Activated CD8-positive, alpha-beta memory T cell treated with anti-CD3 and anti-CD28 coated beads, Interleukin-2, amount 50 U/mL, for 48 hours (primary cell): Measurements from ENCODE around the gene IRS1.

Experiments used
- DNase-seq: peaks from one replicate; pipeline ENCODE4 v3.0.0-alpha.2; 2020

Gene IRS1

DNA sequence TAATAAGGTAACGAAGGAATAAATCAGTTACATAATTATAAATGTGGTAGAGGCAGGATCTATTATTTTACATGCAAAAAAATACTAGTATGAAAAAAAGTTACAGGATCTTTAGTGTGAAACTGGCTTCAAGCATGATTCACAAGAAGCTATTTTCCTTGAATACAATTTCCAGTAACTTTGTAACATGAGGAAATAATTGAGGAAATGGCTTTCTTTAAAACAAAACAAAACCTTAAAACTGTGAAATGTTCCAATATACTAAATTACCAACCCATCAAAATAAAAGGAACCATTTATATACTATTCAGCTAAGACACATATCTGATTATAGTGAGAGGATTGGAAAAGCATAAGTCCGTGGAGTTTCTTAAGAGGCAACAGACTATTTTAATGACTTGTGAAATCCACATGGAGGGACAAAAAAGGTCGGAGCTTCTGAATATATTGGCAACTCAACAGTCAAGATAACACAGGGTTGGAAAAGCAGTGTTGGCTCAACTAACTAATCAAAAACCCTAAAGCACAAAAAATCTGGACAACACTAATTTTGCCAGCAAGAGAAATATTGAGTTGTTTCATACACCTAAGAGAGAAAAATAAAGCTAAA lies 10.6 kb downstream of the IRS1 start:
- DNase-seq: no peak

DNA sequence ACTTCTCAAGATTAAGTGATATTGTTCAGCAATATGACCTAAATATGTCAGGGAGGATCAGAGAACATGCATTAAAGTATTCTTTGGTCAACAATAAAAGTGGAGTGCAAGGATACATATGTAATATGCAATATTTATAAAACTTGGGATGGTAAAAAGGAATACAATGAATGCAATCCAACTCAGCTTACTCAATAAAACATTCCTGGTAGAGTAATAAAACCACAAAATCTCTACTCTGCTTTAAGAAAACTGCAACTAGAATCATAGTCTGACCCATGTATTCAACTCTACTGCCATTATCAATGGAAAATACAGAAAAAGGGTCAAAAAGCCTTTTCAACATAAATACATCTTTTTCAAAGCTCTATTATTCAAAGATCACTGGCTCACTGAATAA lies 11.6 kb downstream of the IRS1 start:
- DNase-seq: no peak

DNA sequence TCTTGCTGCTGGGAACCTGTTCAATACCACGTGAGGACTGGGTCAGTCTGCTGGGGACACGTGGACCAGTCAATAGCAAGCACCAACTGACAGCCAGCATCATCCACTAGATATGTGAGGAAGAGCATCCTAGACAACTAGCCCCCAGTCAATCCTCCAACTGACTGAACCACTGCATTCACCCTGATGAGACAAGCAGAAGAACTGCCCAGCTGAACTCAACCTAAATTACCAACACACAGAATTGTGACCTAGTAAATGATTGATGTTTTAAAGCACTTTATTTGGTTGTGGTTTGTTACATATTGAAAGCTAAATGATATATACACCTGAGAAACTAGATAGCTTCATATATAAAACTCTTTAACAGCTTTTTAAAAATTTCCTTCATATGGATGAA lies 15.7 kb downstream of the IRS1 start:
- DNase-seq: no peak

DNA sequence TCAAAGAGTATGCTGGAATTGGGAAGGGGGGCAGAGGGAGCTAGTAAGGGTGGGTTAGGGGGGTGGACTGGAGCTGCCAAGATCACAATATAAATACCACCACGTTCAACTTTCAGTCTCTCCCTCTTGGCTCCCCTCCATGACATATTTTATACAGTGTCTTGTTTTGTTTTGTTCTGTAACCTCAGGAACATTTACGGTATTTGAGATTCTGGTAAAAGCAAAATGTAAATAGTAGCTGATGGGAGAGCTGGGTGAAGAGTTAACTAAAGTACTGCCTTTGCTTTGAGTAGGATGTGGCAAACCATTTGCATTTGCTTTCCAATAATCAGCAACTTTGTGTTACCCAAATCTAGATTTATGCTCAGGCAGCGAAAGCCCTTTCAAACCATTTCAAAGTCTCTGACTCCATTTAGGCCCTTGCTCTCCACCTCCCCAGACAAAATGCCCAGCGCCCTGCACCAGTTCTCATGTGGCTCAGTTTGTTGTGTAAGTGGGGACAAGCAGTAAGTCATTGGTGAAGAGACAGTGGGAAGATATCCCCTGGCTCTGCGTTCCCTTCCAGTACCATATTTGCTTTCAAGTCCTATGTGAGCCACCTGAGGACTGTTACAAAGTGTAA lies 17.4 kb downstream of the IRS1 start:
- DNase-seq: no peak

DNA sequence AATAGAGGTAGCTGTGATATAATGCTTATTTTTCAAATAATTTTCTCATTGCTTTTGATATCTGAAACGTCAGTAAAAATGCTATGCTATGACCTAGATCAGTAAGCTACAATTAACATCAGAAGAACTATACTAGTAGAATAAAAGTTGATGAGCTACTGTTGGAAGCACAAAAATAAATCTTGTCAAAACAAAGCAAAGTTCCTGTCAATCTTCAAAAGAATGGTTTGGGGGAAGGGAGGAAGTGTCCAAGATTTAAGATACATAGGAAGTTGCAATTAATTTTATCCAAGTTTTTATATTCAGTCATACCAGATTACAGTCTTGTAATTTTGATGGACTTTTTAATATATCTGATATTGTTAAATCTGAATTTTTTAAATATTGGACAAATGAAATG lies 19.2 kb downstream of the IRS1 start:
- no peak for DNase-seq

DNA sequence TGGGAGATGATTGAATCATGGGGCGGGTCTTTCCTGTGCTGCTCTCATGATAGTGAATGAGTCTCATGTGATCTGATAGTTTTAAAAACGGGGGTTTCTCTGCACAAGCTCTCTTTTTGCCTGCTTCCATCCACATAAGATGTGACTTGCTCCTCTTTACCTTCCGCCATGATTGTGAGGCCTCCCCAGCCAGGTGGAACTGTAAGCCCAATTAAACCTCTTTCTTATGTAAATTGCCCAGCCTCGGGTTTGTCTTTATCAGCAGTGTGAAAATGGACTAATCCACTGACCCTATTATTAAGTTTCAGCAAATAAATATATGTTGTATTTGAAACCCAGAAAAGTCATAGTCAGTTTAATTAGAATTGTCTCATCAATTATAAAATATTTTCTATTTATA lies 22.0 kb downstream of the IRS1 start:
- no peak for DNase-seq

DNA sequence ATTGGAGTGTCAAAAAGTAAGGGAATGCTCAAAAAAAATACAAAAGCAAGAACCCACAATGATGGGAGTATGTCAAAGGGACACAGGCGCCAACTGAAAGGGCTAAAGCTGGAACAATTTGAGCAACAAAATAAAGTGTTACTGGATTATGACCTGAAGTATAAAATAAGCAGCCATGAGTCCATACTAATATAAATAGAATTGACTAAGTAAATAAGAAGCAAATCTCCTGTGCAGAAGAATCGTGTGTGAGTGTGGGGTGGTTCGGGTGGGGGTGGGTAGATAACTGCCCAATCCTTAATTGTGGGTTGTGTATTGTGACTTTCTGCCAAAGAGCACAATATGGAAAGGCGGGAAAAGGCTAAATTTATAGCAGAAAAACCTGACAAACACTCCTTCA lies 23.5 kb downstream of the IRS1 start:
- DNase-seq: no peak

DNA sequence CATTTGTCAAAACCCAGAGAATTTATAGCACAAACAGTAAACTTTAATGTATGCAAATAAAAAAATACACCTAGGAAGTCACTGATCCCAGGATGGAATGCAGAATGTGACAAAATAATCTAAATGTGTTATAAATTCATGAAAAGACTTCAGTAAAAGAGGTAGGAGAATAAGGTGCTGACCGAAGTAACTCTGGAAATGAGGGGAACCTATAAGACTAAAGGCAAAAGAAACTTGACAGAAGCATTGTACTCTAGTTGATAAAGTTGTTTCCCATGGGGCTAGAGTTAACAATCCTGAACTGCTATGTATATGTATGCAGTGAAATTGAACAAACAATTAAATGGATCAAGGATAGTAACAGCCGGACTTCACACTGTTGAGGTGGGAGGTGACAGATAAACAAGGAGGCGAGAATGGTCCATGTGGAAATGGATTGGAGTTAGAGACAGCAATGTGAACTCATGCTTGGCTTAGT lies 24.5 kb downstream of the IRS1 start:
- no peak for DNase-seq

DNA sequence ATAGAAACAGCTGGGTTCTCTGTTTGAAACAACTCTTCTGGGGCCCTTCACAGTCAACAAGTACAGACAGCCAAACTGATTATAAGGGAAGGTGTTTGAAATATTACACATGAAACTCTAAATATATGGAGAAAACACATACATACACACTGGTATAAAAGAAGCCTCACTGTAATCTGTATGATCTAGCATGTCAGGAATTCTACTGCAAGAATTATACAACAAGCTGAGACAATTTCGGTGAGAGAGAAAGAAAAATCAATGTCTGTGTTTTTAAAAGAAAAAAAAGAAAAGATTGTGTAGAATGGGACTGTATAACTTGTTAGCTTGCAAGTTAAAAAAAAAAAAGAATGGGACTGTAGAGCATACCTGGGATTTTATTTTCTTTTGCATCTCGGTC lies 26.3 kb downstream of the IRS1 start:
- DNase-seq: no peak

DNA sequence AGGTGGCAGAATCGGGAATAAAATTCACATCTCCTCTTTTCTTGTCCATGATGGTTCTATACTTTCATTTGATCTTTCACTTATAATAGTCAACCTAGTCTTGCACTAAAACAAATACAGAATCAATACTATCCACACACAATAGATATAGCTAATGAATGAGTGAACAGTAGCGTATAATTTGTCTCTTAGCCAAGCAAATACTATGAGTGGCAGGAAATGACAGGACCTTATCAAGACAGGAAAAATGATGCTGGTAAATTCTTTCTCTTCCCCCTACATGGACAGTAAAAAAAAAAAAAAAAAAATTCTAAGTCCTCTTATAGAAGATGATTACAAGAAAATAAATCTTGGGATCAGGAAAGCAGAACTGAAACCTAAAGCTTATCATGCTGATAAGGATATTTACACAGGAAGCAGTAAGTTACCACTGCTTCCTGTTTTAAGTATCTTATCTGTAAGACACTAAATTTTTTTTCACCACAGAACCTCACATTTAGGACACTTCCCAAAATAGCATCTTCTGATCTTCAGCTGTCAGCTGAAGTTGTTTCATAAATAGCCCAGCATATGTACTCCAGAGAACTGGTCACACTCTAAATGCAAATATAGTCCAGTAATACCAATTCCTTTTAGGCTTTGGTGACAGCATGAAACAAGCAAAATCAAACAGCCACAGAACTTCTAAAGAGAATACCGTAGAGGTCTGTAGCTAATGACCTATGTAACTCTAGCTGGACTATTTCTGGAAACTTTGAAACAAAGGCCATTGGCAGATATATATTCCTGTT lies 27.0 kb downstream of the IRS1 start:
- no peak for DNase-seq

DNA sequence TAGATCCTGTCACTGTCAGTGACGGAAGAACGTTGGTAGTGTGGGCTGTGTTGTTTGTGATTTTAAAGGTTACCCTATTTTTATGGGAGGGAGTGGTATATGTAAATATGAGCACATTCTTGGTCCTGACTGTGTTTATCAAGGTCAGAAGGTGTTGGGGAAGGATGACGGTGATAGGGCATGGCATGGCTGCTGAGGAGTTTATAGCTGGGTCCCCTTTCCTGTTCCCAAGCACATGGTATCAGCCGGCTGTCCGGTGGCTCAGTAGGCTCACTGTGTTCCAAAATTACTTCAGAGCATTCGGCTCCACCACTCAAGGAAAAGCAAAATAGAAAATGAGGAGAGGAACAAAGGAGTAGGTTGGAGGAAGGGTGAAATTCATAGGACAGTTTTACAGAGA lies 28.6 kb downstream of the IRS1 start:
- DNase-seq: no peak

DNA sequence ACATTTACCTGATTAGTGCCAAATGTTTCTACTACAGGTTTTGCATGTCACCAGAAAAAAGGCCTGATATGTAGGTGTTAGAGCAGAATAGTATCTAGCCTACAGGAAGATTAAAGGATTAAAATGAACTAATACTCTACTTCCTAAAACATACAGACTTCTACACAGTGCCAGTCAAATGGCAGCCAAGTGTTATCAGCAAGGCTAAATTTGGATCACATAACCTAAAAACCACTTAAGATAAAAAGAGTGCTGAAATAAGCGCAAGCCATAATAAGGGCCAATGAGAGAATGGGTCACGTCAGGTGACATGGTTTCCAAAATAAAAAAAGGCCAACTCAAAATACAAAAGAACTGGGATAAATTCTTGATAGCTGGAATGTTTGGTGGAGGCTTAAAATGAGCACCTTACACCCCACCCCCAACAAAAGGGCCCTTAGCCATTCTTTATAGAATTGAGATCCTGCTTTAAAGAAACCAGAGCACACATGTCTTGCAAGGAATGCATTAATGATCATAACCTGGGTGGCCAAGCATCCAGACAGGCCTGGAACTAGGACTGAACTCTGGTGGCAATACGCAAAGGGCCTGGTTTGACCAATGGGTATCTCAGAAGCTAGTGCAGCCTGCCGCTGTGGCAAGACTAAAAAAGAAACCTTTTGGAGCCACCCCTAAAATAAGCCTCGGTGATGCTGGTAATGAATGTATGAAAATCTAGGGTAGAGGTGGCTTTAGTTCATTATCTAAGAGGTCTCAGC lies 32.4 kb downstream of the IRS1 start:
- no peak for DNase-seq

DNA sequence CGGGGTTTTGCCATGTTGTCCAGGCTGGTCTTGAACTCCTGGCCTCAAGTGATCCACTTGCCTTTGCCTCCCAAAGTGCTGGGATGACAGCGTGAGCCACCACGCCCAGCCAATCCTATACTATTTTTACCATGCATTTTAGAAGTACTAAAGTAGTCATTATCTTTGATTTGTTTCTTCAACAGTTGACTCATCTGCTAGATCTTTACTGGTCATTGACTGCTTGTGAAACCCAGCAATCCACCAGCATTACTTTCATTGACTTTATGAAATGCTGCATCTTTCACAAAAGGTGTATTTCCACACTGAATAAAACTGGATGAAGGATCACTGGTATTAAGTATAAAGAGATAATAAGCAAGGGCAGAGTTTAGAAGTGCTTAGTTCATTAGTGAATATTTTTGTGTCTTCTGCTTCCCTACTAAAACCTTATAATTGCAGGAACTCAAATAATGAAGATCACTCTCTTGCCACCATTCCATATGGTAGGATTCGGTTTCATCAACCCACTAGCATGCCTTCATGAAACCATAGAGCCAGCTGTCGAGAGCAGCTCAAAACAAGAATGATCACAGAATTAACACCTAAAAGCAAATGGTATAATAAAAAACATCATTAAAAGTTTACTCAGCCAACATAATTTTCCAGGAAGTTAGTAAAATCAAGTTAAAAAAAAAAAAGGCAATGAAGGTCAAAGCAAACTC lies 33.1 kb downstream of the IRS1 start:
- DNase-seq: no peak

DNA sequence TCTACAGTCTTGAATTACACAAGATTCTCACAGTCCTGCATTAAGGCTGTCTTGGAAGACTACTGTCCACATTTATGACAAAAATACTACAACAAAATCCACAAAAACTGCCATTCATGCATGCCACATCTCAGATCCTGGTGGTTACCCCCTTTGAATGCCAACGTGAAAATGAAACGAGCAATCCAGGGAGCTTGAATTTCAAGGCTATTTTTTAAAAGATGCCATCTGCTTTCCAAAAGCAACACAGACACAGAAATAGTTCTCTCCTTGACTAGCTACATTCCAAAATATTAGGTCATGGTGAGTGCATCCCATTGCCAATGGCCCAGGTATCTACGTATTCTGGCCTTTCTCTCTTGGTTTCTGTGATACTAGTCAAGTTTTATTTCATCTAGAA lies 36.3 kb downstream of the IRS1 start:
- no peak for DNase-seq

DNA sequence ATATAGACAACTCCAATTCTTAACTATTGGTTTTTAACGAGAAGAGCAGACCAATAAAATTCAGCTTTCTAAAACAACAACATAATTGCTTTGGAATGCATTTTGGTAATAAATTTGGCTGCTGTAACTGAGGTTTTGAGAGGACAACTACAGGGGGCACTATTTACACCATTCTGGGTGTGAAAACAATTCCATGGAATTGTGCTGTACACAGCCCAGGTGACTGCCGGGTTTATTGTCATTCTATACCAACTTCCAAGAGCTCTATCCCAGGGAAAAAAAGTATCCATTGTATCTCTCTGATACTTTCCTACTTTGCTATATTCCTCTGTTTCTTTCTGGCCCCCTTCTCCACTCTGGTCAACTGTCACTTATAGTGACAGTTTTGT lies 38.4 kb downstream of the IRS1 start:
- no peak for DNase-seq

DNA sequence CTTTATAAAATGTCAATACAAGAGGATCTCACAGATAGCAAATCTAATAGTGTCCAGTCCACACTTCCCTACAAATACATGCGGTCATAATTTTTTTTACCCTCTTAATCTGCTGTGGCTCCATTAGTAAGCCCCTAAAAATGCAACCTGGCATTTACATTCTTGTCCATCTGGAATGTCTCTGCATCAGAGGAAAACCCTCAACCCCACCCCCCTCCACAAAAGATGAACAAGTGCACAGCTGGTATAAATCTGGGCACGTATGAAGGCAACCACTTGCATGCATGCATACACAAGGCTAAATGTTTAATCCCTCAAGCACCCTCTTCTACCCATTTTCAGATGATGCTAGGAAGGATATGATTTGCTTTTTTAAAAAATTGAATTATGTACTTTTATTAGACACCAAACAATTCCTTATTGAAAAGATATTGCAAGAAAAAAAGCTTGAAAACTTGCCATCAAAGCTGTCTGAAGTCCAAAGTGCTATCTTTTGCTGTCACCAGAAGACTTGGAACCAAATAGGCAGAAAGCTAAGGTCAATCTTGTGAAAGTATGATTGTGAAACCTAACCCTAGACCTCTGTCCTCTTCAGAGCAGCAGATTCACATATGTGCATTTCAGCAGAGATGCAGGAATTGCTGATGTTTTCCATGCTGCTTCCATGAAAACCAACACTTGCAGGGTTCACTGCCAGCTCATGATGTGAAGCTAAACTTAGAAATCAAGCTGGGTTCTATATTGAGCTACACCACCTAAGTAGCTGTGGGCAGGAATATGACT lies 39.0 kb downstream of the IRS1 start:
- no peak for DNase-seq

DNA sequence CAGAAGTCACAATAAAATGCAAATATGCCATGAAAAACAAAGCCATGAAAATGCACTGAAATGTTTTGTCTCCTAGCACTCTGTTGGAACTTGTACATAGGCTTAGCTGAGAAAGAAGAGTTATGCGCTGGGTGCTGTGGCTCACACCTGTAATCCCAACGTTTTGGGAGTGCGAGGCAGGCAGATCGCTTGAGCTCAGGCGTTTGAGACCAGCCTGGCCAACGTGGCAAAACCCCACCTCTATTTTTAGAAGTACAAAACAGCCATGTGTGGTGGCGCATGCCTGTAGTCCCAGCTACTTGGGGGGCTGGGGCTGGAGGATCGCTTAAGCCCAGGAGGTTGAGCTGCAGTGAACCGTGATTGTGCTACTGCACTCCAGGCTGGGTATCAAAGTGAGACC lies 39.9 kb downstream of the IRS1 start:
- no peak for DNase-seq

DNA sequence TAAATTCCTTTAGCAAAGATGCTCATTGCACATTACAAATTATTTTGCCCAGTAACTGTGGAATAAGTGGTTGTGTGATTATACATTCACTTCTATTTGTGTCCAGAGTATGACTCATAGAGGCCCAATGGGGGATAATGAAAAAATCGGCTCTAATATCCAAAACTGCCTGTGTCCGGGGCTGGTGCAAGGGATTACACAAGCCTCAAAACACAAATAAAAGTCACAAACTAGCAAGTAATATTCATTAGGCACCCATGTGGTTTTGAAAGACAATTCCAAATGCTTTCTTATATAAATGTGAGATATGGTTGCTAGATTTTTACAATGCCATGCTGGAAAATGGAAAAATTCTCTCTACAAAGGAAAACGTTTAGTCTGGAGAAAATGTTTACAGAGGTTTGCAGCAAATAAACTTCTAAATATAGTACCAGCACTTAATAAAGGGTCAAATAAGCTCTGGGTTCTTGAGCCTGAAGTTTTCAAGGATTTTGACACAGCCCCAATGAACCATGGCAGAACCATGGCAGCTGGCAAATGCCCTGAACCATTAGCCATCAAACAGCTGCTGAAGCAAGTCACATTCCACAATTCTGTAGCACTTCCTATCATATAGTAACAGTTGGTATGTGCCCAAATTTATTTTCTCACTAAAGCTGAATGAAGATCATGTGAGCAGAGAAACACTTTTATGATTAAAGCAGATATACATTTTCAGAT lies 40.5 kb downstream of the IRS1 start:
- DNase-seq: no peak

DNA sequence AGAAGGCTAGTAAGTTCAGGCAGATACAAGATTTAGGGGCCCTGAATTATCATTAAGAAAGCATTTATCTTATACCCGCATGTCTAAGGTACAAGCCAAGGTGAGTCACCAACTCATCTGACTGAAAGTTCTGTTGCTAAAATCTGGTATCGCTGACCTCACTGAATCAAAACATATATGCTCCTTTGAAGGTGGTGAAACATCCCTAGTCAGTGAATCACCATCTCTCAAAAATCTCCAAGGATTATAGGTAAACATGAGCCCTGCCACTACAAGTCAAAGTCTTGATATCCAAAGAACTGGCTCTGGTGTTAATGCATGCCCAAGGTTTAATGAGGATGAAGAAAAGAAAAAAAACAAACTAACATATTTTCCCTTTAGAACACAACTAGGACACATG lies 43.5 kb downstream of the IRS1 start:
- no peak for DNase-seq

DNA sequence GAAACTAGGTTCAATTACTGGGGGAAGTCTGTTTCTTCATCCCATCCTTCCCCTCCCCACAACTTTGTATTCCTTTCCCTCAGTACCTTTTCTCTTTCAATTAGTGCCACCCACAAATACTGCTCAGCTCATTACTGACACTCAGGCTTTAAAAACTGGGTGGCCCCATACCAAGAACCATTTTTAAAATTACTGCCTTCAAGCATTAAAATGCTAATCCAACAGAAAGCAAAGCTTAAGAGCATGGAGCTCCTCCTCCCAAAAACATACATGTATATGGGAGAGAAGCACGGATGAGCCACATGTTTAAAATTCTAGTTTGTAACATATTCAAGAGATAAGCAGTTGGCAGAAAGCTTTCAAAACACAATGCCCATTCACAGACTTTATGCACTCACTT lies 44.0 kb downstream of the IRS1 start:
- no peak for DNase-seq

DNA sequence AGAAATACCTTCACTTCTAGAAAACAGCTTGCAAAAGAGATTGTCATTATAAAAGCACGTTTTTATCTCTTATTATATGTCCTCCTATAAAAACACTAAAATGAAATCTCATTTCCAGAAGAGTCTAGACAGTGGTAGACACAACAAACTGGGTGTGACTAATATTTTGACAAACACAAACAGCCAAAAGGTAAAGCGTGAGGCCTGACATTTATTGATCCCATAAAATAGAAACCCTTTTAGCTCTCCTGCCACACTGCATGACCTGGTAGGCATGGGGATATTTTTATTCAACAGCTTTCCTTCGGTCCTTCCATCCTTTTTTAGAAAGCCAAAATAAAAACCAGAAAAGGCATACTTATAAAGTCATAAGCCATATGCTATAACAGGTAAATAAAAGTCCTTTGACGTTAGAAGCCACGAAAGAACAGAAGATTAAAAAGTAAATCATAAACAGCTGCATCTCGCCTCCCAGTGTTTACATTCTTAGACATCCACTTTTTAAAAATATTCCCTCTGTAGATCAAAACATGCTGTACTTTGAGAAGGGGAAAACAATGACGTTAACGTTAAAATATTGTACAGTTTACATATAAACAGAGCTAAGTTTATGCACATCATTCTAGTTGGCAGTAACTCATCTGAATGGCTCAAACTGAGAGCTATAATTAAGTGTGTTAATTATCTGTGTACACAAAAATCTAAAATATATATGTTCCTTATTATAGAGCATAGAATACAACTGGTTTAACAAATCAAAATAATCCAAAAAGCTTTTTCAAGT lies 44.6 kb downstream of the IRS1 start:
- DNase-seq: no peak
